Choroid plexus epithelial cell (primary cell): Measurements from ENCODE around the gene ARL11.
A peak's percentile ranks its signal among the peaks of the same experiment; 100 is the strongest.
"Not testable (repeated sequence)": the region's sequence is repeated elsewhere in the genome, so short reads cannot be mapped to it uniquely, and the experiment has no call there.

Experiments
- DNase-seq: peaks from one replicate; pipeline ENCODE4 v3.0.0-alpha.2; 2010; ENCODE audit warnings: low read depth
- H3K4me3 ChIP-seq: 2 replicates; pipeline ENCODE4 v1.5.1; 2011; ENCODE audit warnings: low read depth, mild to moderate bottlenecking, control low read depth, low read length, moderate library complexity
- TF ChIP-seq, protein P1 (sequence below): conservative IDR thresholded peaks from 2 replicates; pipeline ENCODE4 v1.5.1; 2011; ENCODE audit warnings: low read depth, mild to moderate bottlenecking, control low read depth, inconsistent platforms, low read length, moderate library complexity

The ARL11 gene

DNA sequence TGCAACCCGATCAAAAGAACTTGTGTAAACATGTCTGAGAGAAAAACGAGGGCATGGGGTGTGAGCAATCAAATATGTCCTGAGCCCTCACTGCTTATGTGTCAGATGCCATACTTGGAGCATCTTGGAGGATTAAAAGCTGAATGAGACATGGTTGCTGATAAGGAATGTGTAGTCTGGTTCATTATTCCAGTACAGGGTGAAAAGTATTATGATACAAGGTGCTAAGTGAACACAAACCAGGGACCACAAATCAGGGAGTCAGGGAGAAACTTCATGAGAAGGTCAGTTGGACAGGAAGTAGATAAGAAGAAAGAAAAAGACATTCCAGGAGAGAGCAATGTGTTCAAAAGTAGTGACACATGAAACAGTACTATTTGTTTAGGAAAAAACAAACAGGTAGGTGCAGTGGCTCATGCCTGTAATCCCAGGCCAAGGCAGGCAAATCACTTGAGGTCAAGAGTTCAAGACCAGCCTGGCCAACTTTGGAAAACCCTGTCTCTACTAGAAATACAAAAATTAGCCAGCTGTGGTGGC is 40.9 kb upstream of the ARL11 start:
- H3K4me3 ChIP-seq, result no peak overlapping the region
- peak; percentile 50 for DNase-seq

DNA sequence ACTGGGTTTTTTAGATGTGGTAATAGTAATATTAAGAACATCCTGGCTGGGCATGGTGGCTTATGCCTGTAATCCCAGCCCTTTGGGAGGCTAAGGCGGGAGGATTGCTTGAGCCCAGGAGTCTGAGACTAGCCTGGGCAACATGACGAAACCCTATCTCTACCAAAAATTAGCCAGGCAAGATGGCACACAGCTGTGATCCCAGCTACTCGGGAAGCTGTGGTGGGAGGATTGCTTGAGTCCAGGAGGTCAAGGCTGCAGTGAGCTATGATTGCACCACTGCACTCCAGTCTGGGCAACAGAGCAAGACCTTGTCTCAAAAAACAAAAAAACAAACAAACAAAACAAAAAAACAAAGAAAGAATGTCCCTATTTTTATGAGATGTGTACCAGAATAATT is 37.6 kb upstream of the ARL11 start:
- not testable (repeated sequence) for DNase-seq, H3K4me3 ChIP-seq

More for the DNA sequence above, 40.9 kb upstream of the ARL11 start:
- TF ChIP-seq, protein P1, sequence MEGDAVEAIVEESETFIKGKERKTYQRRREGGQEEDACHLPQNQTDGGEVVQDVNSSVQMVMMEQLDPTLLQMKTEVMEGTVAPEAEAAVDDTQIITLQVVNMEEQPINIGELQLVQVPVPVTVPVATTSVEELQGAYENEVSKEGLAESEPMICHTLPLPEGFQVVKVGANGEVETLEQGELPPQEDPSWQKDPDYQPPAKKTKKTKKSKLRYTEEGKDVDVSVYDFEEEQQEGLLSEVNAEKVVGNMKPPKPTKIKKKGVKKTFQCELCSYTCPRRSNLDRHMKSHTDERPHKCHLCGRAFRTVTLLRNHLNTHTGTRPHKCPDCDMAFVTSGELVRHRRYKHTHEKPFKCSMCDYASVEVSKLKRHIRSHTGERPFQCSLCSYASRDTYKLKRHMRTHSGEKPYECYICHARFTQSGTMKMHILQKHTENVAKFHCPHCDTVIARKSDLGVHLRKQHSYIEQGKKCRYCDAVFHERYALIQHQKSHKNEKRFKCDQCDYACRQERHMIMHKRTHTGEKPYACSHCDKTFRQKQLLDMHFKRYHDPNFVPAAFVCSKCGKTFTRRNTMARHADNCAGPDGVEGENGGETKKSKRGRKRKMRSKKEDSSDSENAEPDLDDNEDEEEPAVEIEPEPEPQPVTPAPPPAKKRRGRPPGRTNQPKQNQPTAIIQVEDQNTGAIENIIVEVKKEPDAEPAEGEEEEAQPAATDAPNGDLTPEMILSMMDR, result no peak

GRCh38 chr13:49593876-49594275 is 34.4 kb upstream of the ARL11 start:
- not testable (repeated sequence) for DNase-seq, H3K4me3 ChIP-seq

DNA sequence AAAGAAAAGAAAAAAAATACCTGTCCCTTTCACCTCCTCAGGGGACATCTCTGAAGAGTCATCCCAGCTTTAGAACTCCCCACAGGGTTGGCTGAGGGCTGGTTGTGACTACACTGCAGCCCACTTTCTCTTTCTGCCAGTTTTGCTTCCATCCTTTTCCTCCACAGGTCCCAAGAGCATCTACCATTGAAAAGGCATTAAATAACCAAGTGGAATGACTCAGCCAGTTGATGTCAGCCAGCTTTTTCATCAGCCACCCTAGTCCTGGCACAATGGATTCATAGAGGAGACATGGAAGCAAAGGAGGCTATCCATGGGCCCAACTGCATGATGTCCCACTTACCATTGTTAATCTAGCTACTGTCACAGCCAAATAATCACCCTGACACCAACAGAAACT is 33.7 kb upstream of the ARL11 start:
- TF ChIP-seq, protein P1, result no peak
- H3K4me3 ChIP-seq, result no peak overlapping the region
- no peak for DNase-seq

DNA sequence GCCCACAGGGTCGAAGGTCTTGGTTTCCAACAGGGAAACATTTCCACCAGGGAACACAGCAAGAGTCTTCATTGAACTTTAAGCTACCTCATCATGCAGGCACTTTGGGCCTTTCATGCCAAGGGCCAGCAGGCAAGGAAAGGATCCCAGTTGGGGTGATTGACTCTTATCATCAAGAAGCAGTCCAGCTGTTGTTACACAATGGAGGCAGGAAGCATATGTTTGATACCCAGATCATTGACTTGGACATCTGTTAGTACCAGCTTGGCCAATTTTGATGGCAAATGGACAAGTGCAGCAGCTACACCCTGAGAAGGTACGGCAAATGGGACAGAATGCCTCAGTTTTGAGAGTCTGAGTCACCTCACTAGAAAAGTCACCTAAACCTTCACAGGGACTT is 32.1 kb upstream of the ARL11 start:
- TF ChIP-seq, protein P1, result no peak
- DNase-seq, result no peak

GRCh38 chr13:49597043-49597641 is 31.2 kb upstream of the ARL11 start:
- no peak for DNase-seq
- TF ChIP-seq, protein P1, result no peak
- H3K4me3 ChIP-seq, result no peak overlapping the region

More for the DNA sequence above, 32.1 kb upstream of the ARL11 start:
- no peak overlapping the region for H3K4me3 ChIP-seq

DNA sequence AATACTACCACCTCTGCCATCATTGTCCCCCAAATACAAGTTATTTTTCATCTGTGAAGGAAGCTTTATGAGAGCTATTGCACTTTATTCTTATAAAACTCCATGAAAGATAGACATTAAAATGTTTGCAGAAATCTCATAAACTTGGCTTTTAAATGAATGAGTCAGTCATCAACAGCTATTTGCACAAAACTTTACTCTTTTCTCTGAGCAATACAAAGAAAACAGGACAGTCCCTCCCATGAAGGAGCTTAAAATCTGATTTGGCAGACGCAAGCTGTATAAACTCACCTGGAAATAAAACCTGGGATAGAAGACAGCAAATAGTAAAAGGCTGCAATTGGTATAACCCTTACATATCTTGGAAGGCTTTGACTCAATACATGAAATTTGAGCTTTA is 26.3 kb upstream of the ARL11 start:
- no peak for DNase-seq
- TF ChIP-seq, protein P1, result no peak
- H3K4me3 ChIP-seq, result no peak overlapping the region

DNA sequence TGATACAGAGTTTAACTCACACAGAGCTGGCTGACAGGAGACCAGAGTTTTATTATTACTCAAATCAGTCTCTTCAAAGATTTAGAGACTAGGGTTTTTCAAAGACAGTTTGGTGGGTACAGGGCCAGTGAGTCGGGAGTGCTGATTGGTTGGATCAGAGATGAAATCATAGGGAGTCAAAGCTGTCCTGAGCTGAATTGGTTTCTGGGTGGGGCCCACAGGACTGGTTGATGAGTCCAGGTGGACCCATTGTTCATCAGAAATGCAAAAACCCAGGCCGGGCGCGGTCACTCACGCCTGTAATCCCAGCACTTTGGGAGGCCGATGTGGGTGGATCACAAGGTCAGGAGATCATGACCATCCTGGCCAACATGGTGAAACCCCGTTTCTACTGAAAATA is 25.7 kb upstream of the ARL11 start:
- DNase-seq, result not testable (repeated sequence)

More for the DNA sequence above, 25.7 kb upstream of the ARL11 start:
- not testable (repeated sequence) for H3K4me3 ChIP-seq
